Right hindlimb (tissue), 1 donor: Measurements from ENCODE around the gene HNRNPA1.
A peak's percentile ranks its signal among the peaks of the same experiment; 100 is the strongest.
"Not testable (repeated sequence)": the region's sequence is repeated elsewhere in the genome, so short reads cannot be mapped to it uniquely, and the experiment has no call there.

ENCODE experiments used
- DNase-seq: peaks from one replicate; pipeline ENCODE4 v3.0.0-alpha.2; 2018

HNRNPA1 gene

DNA sequence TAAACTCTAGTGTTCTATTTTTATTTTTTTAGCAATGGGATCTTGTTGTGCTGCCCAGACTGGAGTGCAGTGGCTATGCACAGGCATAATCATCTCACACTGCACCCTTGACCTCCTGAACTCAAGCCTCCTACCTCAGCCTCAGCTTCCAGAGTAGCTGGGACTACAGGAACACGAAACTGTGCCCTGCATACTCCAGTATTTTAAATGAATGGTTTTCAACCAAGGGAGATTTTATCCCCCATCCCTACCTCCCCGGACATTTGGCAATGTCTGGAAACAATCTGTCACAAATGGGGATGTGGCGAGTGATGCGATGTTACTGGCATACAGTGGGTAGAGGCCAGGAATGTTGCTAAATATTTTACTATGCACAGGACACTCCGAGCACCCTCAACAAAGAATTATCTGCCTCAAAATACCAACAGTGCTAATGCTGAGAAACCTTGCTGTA, 2.7 kb upstream of the HNRNPA1 start:
- peak; percentile 3 for DNase-seq

DNA sequence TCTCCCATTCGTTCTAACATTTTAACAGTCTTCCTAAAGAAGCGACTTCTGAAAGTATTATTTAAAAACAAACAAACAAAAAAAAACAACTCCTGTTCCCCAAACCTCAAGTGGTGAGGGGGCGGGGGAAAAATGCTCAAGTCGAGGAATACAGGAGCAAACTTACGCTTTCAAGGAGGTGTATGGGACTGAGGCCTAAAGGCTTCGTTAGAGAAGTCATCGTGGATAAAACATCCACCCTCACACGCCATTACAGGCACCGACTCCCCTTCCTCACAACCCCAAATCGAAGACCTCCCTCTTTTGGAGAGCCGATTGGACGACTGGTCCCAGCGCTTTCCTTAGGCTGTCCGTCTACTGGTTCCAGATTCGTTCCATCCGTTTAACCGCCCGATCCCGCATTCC, 1.3 kb upstream of the HNRNPA1 start:
- no peak for DNase-seq

- DNase-seq: peak; percentile 99
Measured at GRCh38 chr12:54279632-54280467, 676 bp upstream of the HNRNPA1 start, which contains the start of gene CBX5. CBX5 (minus strand) TSS chr12:54280122; CDS start chr12:54257650, 22,472 bp downstream.

- DNase-seq: not testable (repeated sequence)
Measured at GRCh38 chr12:54281261-54281638, 724 bp downstream of the HNRNPA1 start.

DNA sequence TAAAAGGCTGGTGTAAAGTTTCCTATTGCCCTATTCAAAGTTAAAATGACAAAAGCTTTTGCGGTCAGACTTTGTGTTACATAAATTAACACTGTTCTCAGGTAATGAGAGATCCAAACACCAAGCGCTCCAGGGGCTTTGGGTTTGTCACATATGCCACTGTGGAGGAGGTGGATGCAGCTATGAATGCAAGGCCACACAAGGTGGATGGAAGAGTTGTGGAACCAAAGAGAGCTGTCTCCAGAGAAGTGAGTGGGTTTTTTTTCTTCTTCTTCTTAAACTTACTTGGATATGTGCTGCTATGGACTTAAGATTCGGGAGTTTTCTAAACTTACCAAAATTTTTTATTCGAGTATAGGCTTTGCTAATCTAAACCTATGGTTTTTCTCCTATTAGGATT, 1.2 kb downstream of the HNRNPA1 start:
- not testable (repeated sequence) for DNase-seq

- DNase-seq: no peak
Measured at GRCh38 chr12:54282949-54283593, 2.5 kb downstream of the HNRNPA1 start.

- DNase-seq: not testable (repeated sequence)
Measured at GRCh38 chr12:54284070-54284780, 3.7 kb downstream of the HNRNPA1 start.

DNA sequence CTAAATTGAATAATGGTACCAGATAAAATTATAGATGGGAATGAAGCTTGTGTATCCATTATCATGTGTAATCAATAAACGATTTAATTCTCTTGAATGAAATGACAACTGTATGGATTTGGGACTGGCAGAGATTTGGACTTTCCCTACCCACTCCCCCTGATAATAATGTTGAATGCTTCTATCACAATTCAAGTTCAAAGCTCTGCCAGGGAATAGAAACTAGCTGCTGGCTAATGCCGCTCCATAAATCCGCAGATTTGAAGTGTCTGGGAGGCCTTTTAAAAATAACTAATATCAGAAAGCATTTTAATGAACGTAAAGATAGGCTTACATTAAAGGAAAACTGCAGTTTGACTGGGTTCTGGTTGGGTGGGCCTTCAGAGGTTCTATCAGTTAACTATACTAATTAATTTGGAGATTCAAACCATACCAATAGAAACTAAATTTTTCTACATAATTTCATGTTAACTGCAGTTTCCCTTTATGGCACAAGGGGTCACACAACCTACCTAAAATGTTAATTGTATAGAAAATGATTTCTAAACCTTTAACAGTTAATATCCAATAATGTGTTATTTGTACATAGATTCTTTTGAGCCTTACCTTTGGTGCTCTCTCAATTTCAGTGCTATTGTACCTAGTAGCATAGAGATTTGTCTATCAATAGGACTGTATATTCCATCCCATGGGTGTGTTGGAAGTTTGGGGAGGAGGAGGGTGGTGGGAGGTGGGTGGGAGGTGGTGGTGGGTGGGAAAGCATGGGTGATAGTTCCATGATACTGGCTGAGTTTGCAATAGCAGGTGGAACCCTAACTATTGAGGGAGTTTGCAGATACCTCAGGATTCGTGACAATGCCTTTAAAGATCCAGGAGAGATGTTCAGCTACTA, 4.9 kb downstream of the HNRNPA1 start:
- DNase-seq: no peak

DNA sequence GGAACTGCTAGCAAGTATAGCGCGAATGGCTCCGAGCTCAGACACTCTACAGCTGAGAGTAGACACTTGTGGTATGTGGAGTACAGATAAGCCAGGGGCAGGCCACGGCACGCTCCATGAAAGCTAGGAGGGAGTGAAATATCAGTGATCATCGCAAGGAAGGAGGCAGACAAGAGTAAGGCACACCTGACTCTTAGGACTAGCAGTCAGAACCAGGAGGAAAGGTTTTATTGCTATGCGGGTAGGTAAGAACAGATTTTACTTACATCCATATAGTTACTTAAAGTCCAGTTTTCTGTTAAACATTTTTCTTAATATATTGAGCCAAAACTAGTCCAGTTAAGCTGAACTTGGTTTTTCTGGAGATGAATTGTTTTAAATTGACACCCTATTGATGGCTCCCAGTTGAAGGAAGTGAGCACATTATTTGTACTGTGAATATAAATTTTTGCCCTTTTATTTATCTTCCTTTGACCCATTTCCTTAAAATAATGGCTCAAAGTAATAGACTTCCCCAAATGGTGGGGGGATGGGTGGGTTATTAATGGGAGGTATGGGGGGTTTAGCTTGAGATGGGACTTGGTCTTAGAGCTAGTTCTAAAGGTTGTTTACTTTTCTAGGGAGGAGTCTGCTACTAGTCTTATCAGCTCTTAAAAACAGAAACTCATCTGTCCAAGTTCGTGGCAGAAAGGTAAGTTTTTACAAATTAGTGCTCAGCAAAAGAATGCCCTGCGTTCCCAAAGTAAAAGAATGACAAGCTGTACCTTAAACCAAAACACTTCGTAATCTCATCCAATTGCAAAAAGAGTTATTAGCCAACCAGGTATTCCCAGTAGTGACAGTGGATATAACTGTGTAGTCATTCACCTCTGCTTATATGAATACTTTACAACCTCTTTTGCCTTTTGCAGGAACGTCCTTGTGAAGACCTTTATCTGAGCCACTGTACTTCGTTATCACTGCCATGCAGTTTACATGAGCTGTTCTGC, 5.8 kb downstream of the HNRNPA1 start:
- no peak for DNase-seq

DNA sequence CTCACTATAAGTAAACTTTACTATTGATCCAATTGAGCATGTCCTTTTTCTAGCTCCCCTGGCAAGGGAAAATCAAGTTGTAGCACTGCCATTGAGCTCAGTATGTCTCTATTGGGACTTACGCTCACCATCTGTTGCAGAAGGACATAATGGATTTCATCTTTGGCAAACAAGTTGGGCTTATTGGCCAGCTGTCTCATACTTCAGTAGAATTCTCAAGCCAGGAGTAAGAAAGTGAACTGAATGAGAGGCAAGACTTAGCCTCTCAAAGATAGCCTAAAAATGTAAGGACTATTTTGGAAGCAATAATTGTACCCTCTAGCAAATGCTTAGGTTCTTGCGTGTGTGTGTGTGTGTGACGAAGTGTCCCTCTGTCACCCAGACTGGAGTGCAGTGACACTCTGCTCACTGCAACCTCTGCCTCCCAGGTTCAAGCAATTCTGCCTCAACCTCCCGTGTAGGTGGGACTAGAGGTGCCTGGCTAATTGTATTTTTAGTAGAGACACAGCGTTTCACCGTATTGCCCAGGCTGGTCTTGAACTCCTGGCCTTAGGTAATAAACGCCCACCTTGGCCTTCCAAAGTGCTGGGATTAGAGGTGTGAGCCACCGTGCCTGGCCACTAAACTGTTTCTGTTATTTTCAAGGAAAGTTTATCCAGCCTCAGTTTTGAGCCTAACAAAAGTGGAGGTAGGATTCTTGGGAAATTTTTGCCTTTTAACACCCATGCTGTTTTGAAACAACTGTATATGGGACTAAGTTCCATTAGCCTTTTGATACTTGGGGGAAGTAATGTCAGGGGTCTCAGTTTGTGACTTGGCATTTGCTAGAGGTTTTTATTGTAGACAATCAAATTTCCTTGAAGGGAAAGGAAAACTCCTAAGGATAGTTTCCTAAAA, 7.0 kb downstream of the HNRNPA1 start:
- DNase-seq: no peak

DNA sequence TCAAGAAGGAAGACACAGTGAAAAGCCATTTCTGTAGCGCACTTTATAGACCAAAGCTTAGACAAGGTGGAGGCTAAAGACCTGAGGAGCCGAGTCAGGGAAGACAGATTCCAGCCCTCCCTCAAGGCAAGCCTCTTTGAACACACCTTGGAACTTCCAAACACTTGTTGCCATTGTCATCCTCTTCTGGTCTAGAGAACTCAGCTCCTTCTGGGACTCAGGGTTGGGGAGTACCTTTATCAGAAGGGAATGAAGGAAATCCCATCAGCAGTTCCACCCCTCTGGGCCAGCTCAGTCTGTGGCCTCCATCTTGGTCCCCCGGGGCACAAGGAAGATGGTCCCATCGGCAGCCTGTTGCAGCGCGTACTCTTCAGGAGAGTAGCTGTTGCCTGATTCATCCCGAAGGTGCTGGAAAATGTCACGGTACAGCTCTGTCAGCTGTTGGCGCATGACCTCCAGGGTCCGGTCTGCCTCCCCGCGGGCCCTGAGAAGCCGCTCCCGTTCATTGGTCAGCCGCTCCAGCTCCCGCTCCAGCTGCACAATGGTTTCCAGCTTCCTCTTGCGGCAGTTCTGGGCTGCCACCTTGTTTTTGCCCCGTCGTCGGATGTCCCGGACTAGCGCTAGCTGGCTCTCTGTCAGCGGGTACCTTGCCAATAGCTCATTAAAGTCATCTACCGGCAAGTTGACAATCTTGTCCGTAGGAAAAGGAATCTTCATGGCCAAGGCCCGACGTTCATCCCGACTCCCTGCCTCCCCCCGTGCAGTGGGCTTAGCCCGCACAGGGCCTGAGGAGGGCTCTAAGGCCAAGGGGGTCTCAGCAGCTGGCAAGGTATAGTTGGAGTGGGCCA, 11.8 kb downstream of the HNRNPA1 start:
- DNase-seq: no peak

- DNase-seq: no peak
Measured at GRCh38 chr12:54292931-54293241, 12.4 kb downstream of the HNRNPA1 start.

DNA sequence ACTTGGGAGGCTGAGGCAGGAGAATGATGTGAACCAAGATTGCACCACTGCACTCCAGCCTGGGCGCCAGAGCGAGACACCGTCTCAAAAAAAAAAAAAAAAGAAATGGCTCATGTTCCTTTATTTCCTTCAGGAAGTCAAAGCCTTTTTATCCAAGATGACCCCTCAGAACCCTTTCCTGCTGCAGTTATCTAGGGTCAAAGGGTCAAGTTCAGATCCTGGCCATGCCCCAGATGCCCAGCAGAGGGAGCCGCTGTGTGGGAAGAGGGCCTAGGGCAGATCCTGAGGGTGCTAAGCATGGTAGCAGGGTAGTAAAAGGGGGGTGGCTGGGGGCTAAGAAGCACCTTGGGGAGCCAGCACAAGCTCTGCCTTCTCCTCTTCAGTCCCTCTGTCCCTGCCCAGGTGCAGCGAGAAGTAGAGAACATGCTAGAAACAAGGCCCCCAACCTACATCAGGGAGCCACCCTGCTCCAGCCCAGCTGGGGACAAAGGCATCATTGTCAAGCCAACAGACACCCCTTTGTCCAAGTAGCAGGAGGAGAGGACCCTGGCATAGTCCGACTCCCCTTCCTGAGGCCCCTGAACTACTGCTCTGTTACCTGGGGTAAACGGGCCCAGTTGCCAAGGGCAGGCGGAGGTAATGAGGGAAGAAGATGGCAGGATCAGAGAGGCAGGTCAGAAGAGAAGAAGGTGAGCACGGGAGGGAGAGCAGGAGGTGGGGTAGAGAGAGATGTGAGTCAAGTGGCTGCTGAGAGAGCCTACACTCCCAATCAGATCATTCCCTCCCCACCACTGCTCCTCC, 13.8 kb downstream of the HNRNPA1 start:
- no peak for DNase-seq

DNA sequence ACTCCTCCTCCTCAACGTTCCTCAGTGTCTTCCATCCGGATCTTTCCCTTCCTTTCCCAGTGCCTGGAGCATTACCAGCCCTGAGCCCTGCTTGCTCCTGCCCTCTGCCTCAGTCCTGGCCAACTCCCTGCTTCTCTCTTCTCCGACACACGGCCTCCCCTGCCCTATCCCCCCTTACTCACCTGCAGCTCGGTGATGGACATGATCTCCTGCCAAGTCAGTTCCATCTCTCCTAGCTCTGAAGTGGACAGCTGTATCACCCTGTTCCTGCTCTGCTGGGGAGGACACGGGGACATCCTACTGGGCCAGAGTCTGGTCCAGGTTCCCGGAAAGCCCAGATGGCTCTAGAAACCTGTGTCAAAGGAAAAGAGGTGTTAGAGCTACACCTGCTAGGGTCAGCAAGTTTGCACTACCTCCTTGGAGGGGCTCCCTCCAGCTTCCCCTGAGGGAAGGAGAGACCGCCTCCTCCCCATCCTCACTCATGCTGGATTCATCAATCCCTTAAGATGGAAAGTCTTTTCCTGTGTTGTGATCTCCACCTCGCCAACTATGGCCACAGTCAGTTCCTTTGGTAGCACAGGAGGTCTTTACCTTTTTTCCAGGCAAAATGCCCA, 14.5 kb downstream of the HNRNPA1 start:
- DNase-seq: no peak

- no peak for DNase-seq
Measured at GRCh38 chr12:54296393-54297099, 16.0 kb downstream of the HNRNPA1 start.

DNA sequence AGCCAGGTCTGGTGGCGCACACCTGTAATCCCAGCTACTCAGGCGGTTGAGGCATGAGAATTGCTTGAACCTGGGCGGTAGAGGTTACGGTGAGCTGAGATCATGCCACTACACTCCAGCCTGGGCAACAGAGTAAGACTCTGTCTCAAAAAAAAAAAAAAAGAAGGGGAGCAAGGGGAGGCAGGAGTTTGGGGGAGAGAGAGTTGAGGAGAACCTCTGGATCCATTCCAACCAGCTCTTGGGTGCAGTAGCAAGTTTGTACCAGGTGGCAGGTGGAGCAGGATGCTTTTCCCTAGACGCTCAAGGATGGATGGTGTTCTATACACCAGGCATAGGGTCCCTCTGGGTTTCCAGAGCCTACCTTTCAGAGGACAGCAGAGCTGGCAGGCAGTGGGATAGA, 18.4 kb downstream of the HNRNPA1 start:
- DNase-seq: no peak

DNA sequence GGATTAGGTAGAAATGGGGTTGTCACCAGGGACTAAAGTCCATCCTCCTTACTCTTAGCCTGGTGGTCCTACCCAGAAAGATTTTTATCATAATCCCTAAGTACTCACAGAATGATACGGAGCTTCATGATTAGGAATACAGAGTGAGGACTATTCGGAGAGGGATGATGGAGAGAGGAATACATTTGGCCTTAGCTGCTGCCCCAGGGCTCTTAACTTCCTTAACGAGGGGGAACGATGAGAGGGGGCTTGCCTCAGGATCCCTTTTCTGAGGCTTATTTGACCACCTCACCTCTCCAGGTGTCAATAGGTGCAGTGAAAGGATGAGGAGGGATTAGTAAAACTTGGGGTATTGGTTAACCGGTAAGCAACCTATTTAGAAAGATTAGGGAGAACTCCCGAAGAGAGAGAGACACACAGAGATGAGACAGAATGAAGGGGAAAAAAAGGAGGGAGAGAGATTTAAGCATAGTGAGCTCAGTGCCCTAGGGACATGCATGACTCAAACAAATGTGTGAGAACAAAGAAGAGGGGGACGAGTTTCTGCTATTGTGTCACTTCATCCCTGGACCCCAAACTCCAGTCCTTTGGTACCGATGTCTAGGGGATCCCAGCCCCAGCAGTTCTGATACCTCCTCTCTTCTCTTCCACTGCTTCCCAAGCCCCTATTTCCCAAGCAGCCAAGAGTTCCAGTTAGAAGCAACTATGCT, 19.1 kb downstream of the HNRNPA1 start:
- DNase-seq: no peak
